NCI-H524 treated with DMSO at 0.1 percent for 48 hours (cell line): Measurements from ENCODE around the gene SPCS1.

Source experiments
- DNase-seq: peaks from one replicate; lab custom pipeline; 2025; lab: John Stamatoyannopoulos, UW

The SPCS1 gene

GRCh38 chr3:52730681-52731080 lies 24.8 kb downstream of the SPCS1 start:
- no peak for DNase-seq

- no peak for DNase-seq
Observed at GRCh38 chr3:52731590-52731989, 25.7 kb downstream of the SPCS1 start.

GRCh38 chr3:52733256-52733891 lies 27.5 kb downstream of the SPCS1 start:
- DNase-seq = no peak

- DNase-seq = no peak
Observed at GRCh38 chr3:52739730-52740129, 33.8 kb downstream of the SPCS1 start.

GRCh38 chr3:52742418-52743041 lies 36.6 kb downstream of the SPCS1 start:
- DNase-seq = no peak

GRCh38 chr3:52743152-52743551 lies 37.2 kb downstream of the SPCS1 start:
- no peak for DNase-seq

GRCh38 chr3:52743721-52744120 lies 37.8 kb downstream of the SPCS1 start:
- no peak for DNase-seq

GRCh38 chr3:52752045-52752660 lies 46.2 kb downstream of the SPCS1 start:
- DNase-seq = no peak

GRCh38 chr3:52754373-52754772 lies 48.5 kb downstream of the SPCS1 start:
- no peak for DNase-seq

GRCh38 chr3:52756141-52756540 lies 50.2 kb downstream of the SPCS1 start:
- DNase-seq = no peak
